DOHH2 (cell line): ENCODE data around the gene FKBP1A.

Source experiments
- CTCF ChIP-seq: fragments of 200-600 bp; sonication (generic); IDR thresholded peaks from one replicate; pipeline ENCODE4 v1.5.1; 2014; ENCODE audit warnings: antibody characterized with exemption, mild to moderate bottlenecking, low read depth, low read length; ENCODE audit not compliant: poor library complexity, severe bottlenecking
- EZH2phosphoT487 ChIP-seq: fragments of 200-600 bp; sonication (generic); IDR thresholded peaks from 2 replicates; pipeline ENCODE4 v1.6.1; 2017; ENCODE audit warnings: borderline replicate concordance, mild to moderate bottlenecking, antibody characterized with exemption, low read length, moderate library complexity, mixed read lengths

- no peak for TF ChIP-seq CTCF
- TF ChIP-seq EZH2phosphoT487 = no peak
Observed at GRCh38 chr20:1331801-1332453, 60.9 kb downstream of the FKBP1A start.
